Astrocyte (in vitro differentiated cells and primary cell): ENCODE results near the gene CELA2A.

Experiments
- CTCF ChIP-seq: IDR thresholded peaks from 2 replicates; pipeline ENCODE4 v1.5.1; 2011; ENCODE audit warnings: low read depth, mild to moderate bottlenecking, inconsistent platforms, low read length, moderate library complexity; ENCODE audit not compliant: insufficient read depth
- EZH2 ChIP-seq: IDR thresholded peaks from 2 replicates; pipeline ENCODE4 v1.6.1; 2012; ENCODE audit warnings: mild to moderate bottlenecking, low read length, inconsistent platforms; ENCODE audit not compliant: insufficient read depth

GRCh38 chr1:15443281-15443680 is 13.3 kb upstream of the CELA2A start:
- TF ChIP-seq CTCF (no peak), EZH2 (no peak)
